GM21360 (cell line): ENCODE measurements around the gene DOK4.

ENCODE experiments used
- ATAC-seq: cut with Tn5 transposase; IDR thresholded peaks from one replicate; pipeline ENCODE4 v1.9.1; 2021; ENCODE audit warnings: mild to moderate bottlenecking, moderate library complexity; ENCODE audit not compliant: unreplicated experiment

Gene DOK4

DNA sequence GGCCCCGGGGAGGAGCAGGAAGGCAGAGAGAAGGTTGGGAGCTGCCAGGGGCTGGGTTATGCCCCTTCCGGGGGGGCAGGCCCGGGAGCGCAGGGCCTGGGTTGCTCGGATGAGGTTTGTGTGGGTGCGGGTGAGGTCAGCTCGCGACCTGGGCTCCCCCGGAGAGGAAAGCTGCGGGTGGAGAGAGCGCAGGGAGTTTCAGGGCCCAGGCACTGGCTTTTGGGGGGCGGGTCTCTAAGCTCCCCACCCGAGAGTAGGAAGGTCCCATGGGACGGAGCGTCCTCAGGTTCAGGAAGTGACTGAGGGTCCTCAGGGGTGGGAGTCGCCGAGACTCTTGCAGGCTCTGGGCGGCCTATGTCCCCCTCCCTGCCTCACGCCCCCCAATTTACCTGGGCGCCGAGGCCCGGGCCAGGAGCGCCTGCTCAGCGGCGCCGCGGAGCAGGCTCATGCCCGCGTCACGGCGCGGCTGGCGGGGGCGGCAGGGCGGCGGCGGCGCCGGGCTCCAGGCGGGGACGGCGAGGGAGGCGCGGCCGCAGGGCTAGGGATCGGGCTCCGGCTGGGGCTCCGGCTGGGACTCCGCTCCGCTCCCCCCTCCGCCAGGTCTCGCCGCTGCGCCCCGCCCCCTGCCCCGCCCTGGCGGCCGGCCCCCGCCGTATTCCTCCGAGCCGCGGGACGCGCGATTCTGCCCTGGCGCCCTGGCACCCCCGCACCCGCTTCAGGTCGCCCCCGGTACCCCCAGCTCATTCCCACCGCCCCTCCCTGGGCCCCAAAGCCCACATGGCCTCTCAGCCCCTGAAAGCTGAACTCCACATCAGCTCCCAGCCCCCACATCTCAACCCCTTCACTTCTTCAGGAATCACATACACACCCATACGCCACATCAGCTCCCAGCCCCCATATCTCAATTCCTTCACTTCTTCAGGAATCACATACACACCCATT, at the start of gene DOK4:
Gene DOK4, minus strand, starts transcription at position 578 of the 942 bp plus-strand sequence. CDS start 6,986 bp downstream, outside the sequence.
- peak; percentile 80 for ATAC-seq

DNA sequence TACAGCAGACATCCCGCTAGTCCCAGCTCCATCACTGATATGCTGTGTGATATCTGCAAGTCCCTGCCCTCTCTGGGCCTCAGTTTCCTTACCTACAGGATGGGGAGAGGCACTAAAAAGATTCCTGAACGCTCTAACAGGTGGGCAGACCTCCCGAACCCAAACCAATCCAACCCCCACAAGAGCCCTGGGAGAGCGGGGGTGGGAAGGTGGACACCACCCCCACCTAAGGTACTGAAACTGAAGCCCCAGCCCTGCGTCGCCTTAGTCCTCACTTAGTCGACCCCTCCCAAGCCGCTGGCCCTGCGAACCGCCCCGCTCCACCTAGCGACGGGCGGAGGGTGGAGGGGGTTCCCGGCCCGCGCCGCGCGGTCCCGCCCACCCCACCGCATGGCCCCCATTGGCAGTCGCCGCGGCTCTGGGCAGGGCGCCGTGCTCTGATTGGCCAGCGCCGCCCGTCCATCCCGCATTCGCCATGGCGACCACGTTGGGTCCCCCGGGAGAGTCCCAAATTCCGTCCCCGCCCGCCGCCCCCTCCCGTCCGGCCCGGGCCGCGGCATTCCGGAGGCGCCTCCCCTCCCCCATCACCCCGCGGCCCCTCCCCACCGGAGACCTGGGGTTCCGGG, 49.5 kb upstream of the DOK4 start:
- ATAC-seq = peak; percentile 54

DNA sequence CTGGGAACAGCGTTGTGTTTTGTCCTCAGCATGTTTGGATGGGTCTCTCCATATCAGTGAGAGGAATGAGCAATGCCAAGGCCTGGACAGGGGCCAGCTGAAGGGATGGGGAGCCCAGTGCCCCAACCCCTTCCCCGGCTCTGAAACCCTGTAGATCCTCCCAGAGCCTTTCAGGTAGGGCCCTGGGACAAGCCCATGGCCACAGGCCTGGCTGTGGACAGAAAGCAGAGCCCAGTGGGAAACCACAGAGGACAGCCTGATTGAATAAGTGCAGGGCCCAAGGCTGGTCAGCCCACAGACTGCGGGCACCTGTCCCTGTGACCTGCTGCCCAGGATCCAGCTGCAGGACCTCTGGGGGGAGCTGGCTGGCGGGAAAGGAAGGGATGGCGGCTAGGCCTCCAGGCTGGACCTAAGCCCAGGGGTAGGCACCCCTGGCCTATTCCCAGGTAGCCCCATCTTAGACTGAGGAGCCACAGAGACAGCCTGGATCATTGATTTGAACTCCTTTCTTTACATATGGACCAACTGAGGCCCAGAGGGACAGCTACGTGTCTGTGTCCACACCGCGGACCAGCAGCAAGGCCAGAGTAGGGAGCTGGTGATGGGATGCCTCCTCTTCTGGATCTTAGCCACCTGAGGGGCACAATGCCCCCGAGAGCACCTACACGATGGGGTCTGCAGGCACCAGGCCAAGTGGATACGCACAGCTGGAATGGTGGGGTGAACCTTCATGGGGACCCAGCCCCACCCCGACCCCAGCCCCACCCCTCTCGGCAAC, 48.8 kb upstream of the DOK4 start:
- no peak for ATAC-seq

DNA sequence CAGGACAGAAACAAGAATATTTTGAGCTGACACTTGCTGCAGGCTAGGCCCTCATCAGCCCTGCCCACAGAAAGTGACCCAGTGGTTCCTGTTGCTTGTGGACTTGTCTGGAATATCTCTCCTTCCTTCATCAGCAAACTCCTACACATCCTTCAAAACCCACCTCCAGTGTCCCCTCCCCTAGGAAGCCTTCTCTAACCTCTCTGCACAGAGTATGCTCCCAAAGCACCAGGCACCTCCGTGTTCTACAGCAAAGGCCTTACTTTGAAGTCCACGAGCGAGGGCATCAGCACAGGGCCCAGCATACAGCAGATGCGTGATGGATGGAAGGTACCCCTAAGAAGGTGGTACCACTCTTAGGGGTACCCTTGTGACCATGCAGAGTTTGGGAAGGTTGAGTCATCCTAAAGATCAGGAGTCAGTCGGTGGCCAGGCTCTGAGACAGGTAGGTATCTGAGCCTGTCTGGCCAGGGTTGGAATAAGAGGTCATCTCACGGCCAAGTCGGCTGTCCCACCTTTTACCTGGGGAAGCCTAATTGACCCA, 48.1 kb upstream of the DOK4 start:
- no peak for ATAC-seq

DNA sequence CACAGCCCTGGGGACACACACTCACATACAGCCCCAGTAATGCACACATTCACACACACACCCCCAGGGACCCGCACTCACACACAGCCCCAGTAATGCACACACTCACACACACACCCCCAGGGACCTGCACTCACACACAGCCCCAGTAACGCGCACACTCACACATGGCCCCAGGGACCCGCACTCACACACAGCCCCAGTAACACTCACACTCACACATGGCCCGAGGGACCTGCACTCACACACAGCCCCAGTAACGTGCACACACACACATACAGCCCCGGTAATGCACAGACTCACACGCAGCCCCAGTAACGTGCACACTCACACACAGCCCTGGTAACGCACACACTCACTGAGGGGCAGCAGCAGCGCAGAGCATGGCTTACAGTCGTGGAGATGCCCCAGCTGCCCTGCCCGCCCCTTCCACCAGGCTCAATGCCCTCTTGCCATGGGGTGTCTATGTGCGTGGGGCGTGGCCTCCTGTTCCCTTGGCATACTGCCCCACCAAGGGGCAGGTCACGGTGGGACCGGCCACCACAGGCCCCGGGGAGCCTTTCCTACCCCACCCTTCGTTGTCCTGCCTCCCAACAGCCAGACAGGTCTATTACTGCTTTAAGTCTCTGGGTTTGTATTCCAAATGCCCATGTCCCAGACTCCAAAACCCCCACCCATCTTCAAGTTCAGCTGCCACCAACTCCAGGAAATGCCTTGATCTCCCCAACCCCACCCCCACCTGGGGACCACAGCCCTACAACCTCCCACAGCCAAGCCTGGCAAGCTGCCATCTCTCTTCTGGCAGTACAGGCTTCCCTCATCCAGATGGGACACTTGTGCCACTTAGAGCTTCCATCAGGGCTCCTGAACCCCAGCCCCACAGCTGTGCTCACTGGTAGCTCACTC, 47.4 kb upstream of the DOK4 start:
- ATAC-seq = no peak

DNA sequence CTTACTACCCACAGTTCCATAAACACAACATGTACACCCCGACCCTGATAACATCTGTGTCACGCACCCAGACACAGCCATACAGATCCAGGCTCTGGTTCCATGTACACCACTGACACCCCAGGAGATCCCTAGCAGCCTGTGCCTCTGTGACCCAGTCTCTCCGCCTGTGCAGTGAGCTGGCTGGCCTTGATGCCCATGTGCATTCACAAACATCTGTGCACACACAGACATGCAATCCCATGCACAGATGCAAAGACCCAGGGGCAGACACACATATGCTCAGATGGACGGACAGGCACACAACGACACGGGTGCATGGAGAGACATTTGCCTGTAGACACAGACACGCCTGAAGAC, 46.0 kb upstream of the DOK4 start:
- ATAC-seq = no peak

DNA sequence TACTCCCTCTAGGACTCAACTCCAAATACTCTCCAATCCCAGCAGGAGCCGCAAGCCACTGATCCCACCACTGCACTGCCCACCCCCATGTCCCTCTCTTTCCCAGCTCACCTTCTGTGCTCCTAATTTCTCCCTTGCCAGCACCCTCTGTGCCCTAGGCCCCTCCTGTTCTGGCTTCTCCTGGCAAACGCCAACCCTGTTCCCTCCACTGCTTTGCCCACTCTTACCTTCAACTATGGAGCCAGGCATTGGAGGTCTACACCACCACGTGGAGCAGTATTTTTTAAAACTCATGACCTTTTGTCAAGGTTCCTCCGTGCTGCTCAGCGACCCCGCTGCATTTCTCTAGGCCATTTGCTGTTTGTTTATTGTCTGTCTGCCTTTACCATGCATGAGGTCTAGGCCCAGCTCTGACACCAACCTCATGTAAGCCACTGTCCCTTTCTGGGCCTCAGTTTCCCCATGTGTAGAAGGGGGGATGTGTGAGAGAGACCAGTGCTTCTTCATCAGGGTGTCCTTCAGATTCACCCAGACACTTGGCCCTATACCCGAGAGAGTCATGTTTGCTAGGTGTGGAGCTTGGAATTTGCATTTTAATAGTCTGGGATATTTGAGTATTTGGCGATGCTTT, 45.5 kb upstream of the DOK4 start:
- no peak for ATAC-seq

DNA sequence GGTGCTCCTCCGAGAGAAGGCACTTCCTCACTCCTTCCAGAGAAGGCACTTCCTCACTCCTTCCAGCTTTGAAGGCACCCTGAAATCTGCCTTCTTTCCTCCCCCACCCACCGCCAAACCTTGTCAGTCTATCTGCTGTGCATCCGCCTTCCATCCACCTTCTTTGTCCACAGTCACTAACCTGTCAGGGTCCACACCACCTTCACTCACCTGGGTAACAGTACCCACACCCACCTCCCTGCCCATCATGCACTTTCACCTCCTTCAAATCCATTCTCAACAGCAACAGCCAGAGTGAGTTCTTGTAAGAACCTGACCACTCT, 44.9 kb upstream of the DOK4 start:
- no peak for ATAC-seq

DNA sequence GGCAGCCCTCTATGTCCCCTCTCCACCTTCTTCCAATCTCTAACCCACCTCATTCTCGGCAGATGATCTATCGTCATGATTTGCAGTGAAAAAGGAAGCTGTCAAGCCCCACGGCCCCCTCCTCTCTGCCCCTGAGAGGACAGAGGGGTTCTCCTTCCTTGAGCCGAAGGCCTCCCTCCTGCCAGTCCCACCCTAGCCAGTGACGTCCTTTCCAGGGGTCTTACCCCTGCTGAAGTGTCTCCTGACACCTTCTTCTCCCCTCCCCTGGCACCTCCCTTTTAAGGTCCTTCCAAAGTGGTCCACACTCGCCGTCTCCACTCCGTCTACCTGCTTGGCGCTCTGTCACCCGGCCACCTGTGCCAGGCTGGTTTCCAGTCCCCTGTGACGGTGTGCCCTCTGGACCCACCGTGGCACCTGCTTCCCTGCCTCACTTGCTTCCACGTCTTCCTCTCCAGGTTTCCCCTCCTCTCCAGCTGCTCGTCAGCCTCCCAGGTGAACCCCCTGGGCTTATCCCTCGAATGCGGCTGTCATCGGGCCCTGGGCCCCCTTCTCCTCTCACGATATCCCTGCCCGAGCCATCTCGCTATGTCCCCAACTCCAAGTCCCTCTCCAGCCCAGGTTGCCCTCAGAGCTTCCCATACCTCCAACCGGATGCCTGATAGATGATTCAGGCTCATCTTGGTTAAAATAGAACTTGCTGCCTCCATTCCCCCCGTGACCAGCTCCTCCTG, 44.4 kb upstream of the DOK4 start:
- ATAC-seq = no peak

DNA sequence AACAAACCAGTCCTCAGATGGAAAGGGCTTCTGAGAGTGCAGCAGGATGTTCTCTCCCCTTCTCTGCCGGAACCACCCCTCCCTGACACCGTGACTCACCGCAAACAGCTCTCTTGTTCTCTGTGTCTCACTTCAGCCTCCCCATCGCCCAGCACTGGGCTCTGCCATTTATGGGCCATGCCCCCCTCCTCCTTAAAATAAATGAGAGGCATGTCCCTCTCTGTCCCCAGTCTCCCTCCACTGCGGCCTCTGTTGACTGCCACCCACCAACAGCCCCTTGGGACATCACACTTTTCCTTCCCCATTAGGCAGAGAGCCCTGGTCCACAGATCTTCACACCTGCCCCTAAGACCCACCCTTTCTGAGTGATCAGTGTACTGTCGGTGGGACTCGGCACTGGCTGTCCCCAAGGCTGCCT, 43.8 kb upstream of the DOK4 start:
- no peak for ATAC-seq

DNA sequence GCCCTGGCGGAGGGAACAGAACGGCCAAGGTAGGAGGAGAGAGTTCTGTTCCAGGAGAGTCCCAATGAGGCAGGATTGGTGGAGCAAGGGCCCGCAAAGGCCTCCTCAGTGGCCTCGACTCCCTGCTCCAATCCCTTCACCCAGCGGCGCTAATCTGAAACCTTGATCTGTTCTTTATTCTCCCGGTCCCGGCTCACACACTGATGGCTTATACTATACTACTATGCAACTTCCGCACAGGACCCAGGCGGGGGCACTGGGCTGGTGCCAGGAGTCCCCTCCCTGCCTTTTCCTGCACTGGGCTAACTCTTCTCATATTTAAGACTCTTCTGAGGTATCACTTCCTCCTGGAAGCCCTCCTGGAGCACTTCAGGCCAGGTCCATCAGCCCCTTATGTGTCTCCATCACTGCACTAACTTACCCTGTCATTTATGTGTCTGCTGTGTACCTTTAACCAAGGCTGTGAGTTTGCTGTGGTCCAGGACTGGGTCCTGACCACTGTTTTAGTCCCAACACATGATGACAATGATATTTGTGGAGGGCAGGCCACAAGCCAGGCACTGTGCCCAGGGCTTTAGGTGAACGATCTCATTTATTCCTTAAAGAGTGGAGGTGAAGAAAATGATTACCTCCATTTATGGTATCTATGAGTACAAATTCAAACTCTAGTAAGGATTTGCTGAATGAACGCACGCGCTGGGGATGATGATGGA, 43.3 kb upstream of the DOK4 start:
- ATAC-seq = no peak

DNA sequence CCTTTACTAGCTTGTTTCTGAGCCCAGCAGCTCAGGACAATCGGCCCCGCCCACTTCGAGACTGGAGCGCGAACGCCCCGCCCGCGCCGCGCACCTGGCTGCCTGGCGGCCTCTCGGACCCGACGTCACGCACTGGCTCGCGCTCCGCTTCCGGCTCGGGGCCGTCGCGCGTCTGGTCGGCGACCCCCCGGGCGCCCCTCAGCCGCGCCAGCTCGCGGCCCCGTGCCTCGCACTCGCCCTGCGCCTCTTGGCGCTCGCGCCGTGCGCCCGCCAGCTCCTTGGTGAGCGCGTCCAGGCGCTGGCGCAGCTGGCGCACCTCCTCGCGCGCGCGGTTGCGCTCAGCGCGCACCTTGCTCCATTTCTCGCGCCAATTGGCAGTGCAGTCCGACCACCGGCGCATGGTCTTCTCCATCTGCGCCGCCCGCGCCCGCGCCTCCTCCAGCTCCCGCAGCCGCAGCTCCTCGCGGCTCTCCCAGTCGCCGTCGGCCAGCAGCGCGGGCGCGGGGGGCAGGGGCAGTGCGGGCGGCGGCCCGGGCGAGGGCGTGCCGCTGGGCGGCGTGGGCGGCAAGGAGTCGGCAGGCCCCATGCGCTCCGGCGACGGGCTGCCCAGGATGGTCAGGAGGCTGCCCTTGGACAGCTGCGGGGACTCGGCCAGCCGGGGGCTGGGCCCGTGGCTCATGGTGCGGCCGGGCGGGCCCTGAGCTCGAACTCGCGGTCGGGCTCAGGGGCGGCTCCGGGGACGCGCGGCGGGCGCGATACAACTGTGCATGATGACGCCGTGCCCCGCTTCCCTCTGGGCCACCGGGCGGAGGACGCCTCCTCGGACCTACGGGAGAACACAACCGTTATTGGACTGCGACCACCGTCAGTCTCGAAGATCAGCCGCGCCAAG, 42.5 kb upstream of the DOK4 start:
- ATAC-seq = no peak

DNA sequence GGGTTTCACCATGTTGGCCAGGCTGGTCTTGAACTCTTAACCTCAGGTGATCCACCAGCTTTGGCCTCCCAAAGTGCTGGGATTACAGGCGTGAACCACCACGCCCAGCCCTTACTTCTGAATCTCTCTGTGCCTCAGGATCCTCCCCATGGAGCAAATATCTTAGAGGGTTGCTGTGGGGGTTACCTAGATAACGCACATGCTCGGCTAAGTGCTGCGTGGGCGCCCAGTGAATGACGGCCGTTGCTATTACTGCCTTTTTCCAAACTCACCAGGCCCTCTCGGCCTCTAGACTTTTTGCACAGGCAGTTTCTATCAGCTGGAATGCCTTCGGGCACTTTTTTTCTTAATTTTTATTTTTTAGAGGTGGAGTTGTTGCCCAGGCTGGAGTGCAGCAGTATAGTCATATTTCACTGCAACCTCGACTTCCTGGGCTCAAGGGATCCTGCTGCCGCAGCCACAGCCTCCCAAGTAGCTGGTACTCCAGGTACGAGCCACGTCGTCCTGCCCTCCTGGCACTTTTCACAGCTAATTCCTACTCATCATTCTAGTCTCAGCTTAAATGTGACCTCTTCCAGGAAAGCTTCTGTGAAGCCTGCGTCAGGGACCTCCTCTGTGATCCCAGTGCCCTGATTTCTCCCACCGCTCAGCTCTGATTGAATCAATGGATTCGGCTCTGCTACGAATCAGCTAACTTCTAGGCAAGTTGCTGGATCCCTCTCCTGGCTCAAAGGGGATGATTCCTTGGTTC, 41.5 kb upstream of the DOK4 start:
- ATAC-seq = no peak

DNA sequence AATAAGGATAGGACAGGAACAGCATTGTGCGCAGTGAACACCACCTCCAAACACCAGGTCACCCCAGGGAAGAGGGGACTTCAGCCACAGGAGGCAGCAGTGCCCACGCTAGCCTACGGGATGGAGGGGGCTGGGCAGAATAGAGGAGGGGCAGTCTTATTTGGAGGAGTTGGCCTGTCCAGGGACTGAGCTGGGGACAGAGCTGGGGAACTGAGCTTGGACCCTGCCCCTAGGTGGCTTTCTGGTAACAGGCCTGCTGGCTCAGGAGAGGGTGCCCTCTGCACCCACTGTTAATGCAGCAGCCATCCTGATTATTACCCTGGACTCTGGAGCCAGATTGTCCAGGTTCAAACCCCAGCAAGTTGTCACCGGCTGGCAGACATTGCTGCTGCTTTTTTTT, 40.7 kb upstream of the DOK4 start:
- no peak for ATAC-seq

DNA sequence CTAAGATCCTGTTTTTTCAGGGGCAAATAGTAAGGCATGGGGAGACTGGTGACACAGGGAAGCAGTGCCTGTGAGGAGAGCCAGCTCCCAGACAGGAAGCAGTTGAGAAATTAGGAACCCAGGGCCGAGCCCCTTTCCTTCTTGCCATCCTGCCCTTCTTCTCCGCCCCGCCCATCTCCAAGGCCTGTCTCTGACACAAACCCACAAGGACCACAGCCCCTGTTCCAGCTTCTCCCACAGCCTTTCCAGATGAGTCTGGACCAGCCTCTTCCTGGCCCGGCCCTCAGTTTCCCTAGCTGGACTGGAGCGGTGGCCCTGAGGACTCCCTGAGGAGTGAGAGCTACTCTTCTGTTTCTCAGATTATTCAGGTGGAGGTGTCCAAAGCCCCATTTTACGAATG, 40.2 kb upstream of the DOK4 start:
- no peak for ATAC-seq

DNA sequence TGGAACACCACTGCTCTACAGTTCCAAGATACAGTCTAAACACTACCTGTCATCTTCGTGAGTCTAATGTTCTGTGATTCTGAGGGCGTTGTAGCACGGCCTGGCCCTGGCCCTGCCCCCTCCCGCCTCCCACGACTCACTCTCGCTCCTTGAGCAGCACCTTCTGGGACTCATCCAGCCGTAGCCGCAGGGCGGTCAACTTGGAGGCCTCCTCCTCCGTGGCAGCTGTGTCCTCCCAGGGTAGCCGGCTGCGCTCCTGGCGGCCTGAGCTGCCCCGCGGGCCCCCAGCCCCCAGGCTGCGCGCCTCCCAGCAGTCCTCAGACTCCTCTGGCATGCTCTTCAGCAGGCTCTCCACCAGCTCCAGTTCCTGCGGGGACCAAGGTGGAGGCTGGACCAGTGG, 39.5 kb upstream of the DOK4 start:
- no peak for ATAC-seq

DNA sequence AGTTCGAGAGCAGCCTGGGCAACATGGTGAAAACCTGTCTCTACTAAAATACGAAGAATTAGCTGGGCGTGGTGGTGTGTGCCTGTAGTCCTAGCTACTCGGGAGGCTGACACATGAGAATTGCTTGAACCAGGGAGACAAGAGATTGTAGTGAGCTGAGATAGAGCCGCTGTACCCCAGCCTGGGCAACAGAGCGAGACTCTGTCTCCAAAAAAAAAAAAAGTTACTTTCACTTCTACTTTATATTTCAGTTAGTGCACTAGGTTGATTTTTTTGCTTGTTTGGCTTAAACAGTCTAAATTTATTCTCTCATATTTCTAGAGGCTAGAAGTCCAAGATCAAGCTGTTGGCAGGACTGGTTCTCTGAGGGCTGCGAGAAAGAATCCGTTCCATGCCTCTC, 36.7 kb upstream of the DOK4 start:
- no peak for ATAC-seq
